Ishikawa (cell line): ENCODE measurements around the gene CLCN1.

Experiments
- CEBPB ChIP-seq: IDR thresholded peaks from 2 replicates; pipeline ENCODE4 v1.6.1; 2012
- CREB1 ChIP-seq: IDR thresholded peaks from 2 replicates; pipeline ENCODE4 v1.6.1; 2012; ENCODE audit warnings: low read depth
- EGR1 ChIP-seq: IDR thresholded peaks from 2 replicates; pipeline ENCODE4 v1.6.1; 2012
- EP300 ChIP-seq: IDR thresholded peaks from 2 replicates; pipeline ENCODE4 v1.6.1; 2012; ENCODE audit warnings: borderline replicate concordance
- FOXM1 ChIP-seq: IDR thresholded peaks from 2 replicates; pipeline ENCODE4 v1.6.1; 2012; ENCODE audit warnings: low read depth, borderline replicate concordance
- MAX ChIP-seq: IDR thresholded peaks from 2 replicates; pipeline ENCODE4 v1.6.1; 2012
- NFIC ChIP-seq: IDR thresholded peaks from 2 replicates; pipeline ENCODE4 v1.6.1; 2012
- RAD21 ChIP-seq: IDR thresholded peaks from 2 replicates; pipeline ENCODE4 v1.6.1; 2012; ENCODE audit warnings: low read depth
- REST ChIP-seq: IDR thresholded peaks from 2 replicates; pipeline ENCODE4 v1.6.1; 2012; ENCODE audit warnings: low read depth, mild to moderate bottlenecking
- TAF1 ChIP-seq: IDR thresholded peaks from 2 replicates; pipeline ENCODE4 v1.6.1; 2012; ENCODE audit warnings: low read depth, mild to moderate bottlenecking
- TCF12 ChIP-seq: IDR thresholded peaks from 2 replicates; pipeline ENCODE4 v1.6.1; 2012; ENCODE audit warnings: low read depth
- TEAD4 ChIP-seq: IDR thresholded peaks from 2 replicates; pipeline ENCODE4 v1.6.1; 2012
- USF1 ChIP-seq: IDR thresholded peaks from 2 replicates; pipeline ENCODE4 v1.6.1; 2012
- YY1 ChIP-seq: IDR thresholded peaks from 2 replicates; pipeline ENCODE4 v1.6.1; 2012; ENCODE audit warnings: low read depth
- ZBTB7A ChIP-seq: IDR thresholded peaks from 2 replicates; pipeline ENCODE4 v1.6.1; 2012; ENCODE audit warnings: low read depth

Gene CLCN1

GRCh38 chr7:143396625-143397556 is 81.0 kb downstream of the CLCN1 start:
- TF ChIP-seq EGR1 (no peak), REST (no peak), ZBTB7A (no peak), TEAD4 (no peak), RAD21 (no peak), NFIC (no peak), MAX (no peak), FOXM1 (no peak), CEBPB (no peak), TAF1 (no peak), CREB1 (no peak), EP300 (no peak), TCF12 (no peak), USF1 (no peak), YY1 (no peak)

- no peak for TF ChIP-seq TCF12
- TF ChIP-seq MAX = no peak
- no peak for TF ChIP-seq CREB1
- no peak for TF ChIP-seq USF1
- no peak for TF ChIP-seq FOXM1
- TF ChIP-seq YY1 = no peak
- no peak for TF ChIP-seq TAF1
- TF ChIP-seq RAD21 = no peak
- no peak for TF ChIP-seq ZBTB7A
- no peak for TF ChIP-seq TEAD4
Observed at GRCh38 chr7:143397710-143398530, 82.0 kb downstream of the CLCN1 start.

GRCh38 chr7:143398616-143399015 is 82.7 kb downstream of the CLCN1 start:
- no peak for TF ChIP-seq EP300
- no peak for TF ChIP-seq TEAD4
- TF ChIP-seq FOXM1 = no peak
- no peak for TF ChIP-seq NFIC
- no peak for TF ChIP-seq ZBTB7A
- no peak for TF ChIP-seq CEBPB
- no peak for TF ChIP-seq USF1
- TF ChIP-seq YY1 = no peak
- no peak for TF ChIP-seq TAF1
- no peak for TF ChIP-seq TCF12
- TF ChIP-seq REST = no peak
- TF ChIP-seq CREB1 = no peak
- no peak for TF ChIP-seq EGR1

GRCh38 chr7:143399151-143399550 is 83.2 kb downstream of the CLCN1 start:
- no peak for TF ChIP-seq ZBTB7A
- TF ChIP-seq USF1 = no peak
- TF ChIP-seq CEBPB = no peak
- no peak for TF ChIP-seq TAF1
- TF ChIP-seq YY1 = no peak
- no peak for TF ChIP-seq EP300
